ENCODE results near the gene TAL1.
A peak's percentile ranks its signal among the peaks of the same experiment; 100 is the strongest.

The TAL1 gene

DNA sequence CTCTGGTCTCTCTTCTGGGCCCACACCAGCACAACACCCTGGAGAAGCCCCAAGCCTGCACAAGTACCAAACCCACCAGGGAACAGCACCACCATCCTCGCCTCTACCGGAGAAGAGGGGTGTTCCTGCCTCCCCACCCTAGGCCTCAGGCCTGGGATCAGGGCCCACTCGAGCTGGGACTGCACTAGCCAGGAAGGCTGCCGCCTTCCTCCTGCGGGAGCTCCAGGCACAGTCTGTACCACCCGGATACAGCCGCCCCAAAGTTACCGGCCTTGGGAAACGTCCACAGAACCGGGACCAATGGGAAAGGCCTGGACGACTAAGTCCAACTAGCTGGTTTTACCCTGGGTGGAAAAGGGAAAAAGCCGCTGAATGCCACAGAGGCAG, 3.4 kb downstream of the TAL1 start:
- no peak for DNase-seq (ENCODE audit: low read depth, low spot score)
- peaks cover 100% of the 10 kb centered on the region for H3K27me3 ChIP-seq (ENCODE audit: insufficient read depth, insufficient read length)
- TF ChIP-seq ZNF274 (IDR thresholded peaks at IDR 0.05; ENCODE audit: low read depth, low read length) (no peak), YY1 (IDR thresholded peaks at IDR 0.05; ENCODE audit: insufficient read depth, insufficient read length) (no peak)

DNA sequence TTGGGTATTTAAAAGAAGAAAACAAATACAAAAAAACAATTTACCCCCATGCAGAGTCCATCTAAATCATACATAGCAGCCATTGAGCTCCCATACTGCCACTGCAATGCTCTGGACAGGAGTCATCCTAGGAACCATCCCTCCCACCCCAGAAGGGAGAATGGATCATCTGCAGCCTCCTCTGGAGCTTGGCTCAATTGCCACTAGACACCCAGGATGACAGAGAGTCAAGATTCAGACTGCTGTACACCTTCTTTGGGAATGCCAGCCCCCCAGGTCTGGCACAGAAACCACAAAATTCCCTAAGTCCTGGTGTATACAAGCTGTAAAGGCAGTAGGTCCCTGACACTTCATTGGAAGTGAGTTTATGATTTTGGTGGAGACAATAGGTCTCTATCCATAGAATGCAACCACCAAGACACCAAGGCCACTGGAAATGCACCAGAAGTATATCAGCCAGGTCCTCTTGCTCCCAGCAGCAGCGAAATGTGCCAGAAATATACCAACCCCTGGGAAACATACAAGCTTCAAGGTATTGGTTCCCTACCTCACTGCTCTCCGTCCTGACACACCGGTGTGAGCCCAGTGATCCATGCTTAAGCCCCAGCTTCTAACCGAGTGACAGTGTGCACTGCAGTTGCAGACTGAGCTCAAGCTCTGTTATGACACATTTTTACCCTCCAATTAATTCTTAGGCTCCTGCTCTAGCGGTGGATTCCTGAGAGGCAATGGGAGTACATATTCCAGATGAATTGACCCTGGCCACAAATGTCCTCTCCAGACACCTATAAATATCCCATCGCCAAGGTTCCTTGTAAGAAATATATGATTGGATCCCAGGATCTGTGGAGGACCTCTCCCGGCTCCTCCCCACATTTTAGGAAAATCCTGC, 4.4 kb downstream of the TAL1 start:
- Histone ChIP-seq H3K27me3 (ENCODE audit: insufficient read depth, insufficient read length) (peaks cover 100% of the 10 kb centered on the region), H3K4me1 (ENCODE audit: insufficient read depth, insufficient read length) (peaks cover 26% of the 10 kb centered on the region), H3K36me3 (ENCODE audit: insufficient read depth, insufficient read length, low read length) (no peaks in the 10 kb centered on the region), H3K9ac (ENCODE audit: insufficient read length, low read depth) (no peak overlapping the region), H3K9me3 (ENCODE audit: insufficient read depth, low read length) (no peaks in the 10 kb centered on the region), H3K4me3 (ENCODE audit: insufficient read length, low read depth) (no peak overlapping the region)
- no peak for DNase-seq (ENCODE audit: low read depth, low spot score)
- no peak for TF ChIP-seq SUZ12 (IDR thresholded peaks at IDR 0.05; ENCODE audit: extremely low read depth, insufficient read depth, insufficient read length)
- no peak for TF ChIP-seq YY1 (IDR thresholded peaks at IDR 0.05; ENCODE audit: insufficient read depth, insufficient read length)
- TF ChIP-seq ZNF274 (IDR thresholded peaks at IDR 0.05; ENCODE audit: low read depth, low read length): no peak

More for the DNA sequence above, 3.4 kb downstream of the TAL1 start:
- no peaks in the 10 kb centered on the region for H3K9me3 ChIP-seq (ENCODE audit: insufficient read depth, low read length)
- H3K9ac ChIP-seq (ENCODE audit: insufficient read length, low read depth): peak overlapping the region; percentile 51
- H3K4me3 ChIP-seq (ENCODE audit: insufficient read length, low read depth): no peak overlapping the region
- peaks cover 26% of the 10 kb centered on the region for H3K4me1 ChIP-seq (ENCODE audit: insufficient read depth, insufficient read length)
- H3K36me3 ChIP-seq (ENCODE audit: insufficient read depth, insufficient read length, low read length): no peaks in the 10 kb centered on the region

GRCh38 chr1:47226839-47227215, 5.2 kb downstream of the TAL1 start:
- Histone ChIP-seq H3K9me3 (ENCODE audit: insufficient read depth, low read length) (no peaks in the 10 kb centered on the region), H3K36me3 (ENCODE audit: insufficient read depth, insufficient read length, low read length) (no peaks in the 10 kb centered on the region), H3K4me1 (ENCODE audit: insufficient read depth, insufficient read length) (peaks cover 26% of the 10 kb centered on the region), H3K9ac (ENCODE audit: insufficient read length, low read depth) (no peak overlapping the region), H3K27me3 (ENCODE audit: insufficient read depth, insufficient read length) (peaks cover 100% of the 10 kb centered on the region), H3K4me3 (ENCODE audit: insufficient read length, low read depth) (no peak overlapping the region)
- TF ChIP-seq ZNF274 (IDR thresholded peaks at IDR 0.05; ENCODE audit: low read depth, low read length) (no peak), YY1 (IDR thresholded peaks at IDR 0.05; ENCODE audit: insufficient read depth, insufficient read length) (no peak), SUZ12 (IDR thresholded peaks at IDR 0.05; ENCODE audit: extremely low read depth, insufficient read depth, insufficient read length) (no peak)
- DNase-seq (ENCODE audit: low read depth, low spot score): no peak

- peaks cover 100% of the 10 kb centered on the region for H3K27me3 ChIP-seq (ENCODE audit: insufficient read depth, insufficient read length)
- no peaks in the 10 kb centered on the region for H3K36me3 ChIP-seq (ENCODE audit: insufficient read depth, insufficient read length, low read length)
- H3K9me3 ChIP-seq (ENCODE audit: insufficient read depth, low read length): no peaks in the 10 kb centered on the region
- peak overlapping the region; percentile 39 for H3K4me3 ChIP-seq (ENCODE audit: insufficient read length, low read depth)
- no peak overlapping the region for H3K9ac ChIP-seq (ENCODE audit: insufficient read length, low read depth)
- DNase-seq (ENCODE audit: low read depth, low spot score): no peak
- TF ChIP-seq YY1 (IDR thresholded peaks at IDR 0.05; ENCODE audit: insufficient read depth, insufficient read length): no peak
- TF ChIP-seq SUZ12 (IDR thresholded peaks at IDR 0.05; ENCODE audit: extremely low read depth, insufficient read depth, insufficient read length): no peak
- no peak for TF ChIP-seq ZNF274 (IDR thresholded peaks at IDR 0.05; ENCODE audit: low read depth, low read length)
- peaks cover 22% of the 10 kb centered on the region for H3K4me1 ChIP-seq (ENCODE audit: insufficient read depth, insufficient read length)
Measured at GRCh38 chr1:47226121-47226838, 5.7 kb downstream of the TAL1 start.

- H3K4me3 ChIP-seq (ENCODE audit: insufficient read length, low read depth): peak overlapping the region; percentile 39
- peaks cover 21% of the 10 kb centered on the region for H3K4me1 ChIP-seq (ENCODE audit: insufficient read depth, insufficient read length)
- no peaks in the 10 kb centered on the region for H3K36me3 ChIP-seq (ENCODE audit: insufficient read depth, insufficient read length, low read length)
- no peak for DNase-seq (ENCODE audit: low read depth, low spot score)
- TF ChIP-seq YY1 (IDR thresholded peaks at IDR 0.05; ENCODE audit: insufficient read depth, insufficient read length) (no peak), SUZ12 (IDR thresholded peaks at IDR 0.05; ENCODE audit: extremely low read depth, insufficient read depth, insufficient read length) (peak; percentile 44)
- no peaks in the 10 kb centered on the region for H3K9me3 ChIP-seq (ENCODE audit: insufficient read depth, low read length)
- H3K27me3 ChIP-seq (ENCODE audit: insufficient read depth, insufficient read length): peaks cover 93% of the 10 kb centered on the region
- H3K9ac ChIP-seq (ENCODE audit: insufficient read length, low read depth): peak overlapping the region; percentile 62
Measured at GRCh38 chr1:47225430-47226100, 6.5 kb downstream of the TAL1 start.

DNA sequence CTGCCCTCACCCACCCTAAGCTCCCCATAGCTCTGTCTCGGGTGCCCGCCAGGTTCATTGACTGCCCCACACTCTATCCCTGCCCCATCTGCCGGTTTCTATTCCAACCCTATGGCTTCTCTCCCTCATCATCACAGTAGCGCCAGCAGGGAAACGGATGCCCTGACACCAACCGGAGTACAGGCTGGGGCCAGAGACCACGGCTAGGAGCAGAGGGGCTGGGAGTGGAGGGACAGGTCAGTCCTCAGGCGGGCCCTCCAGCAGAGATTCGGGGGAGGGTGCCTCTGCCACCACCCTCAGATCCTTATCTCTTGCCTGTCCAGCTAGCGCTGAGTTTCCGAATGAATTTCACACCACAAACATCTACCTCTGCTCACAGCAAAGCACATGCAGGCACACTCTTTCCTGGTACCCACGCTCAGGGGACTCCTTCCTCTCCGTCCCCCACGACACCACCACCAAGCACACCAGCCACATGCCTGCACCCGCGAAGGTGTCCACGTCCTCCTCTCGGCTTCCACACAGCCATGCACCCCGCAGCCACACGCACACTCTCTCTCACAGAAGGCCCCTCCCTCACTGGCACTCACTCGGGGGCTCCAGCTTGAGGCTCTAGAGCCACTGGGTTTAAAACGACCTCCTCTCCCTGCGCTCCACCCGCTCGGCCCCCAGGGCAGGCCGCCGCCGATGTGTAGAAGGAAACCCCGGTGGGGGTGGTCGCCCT, 7.2 kb downstream of the TAL1 start:
- TF ChIP-seq YY1 (IDR thresholded peaks at IDR 0.05; ENCODE audit: insufficient read depth, insufficient read length) (no peak), SUZ12 (IDR thresholded peaks at IDR 0.05; ENCODE audit: extremely low read depth, insufficient read depth, insufficient read length) (peak; percentile 37), ZNF274 (IDR thresholded peaks at IDR 0.05; ENCODE audit: low read depth, low read length) (no peak)
- peak overlapping the region; percentile 39 for H3K4me3 ChIP-seq (ENCODE audit: insufficient read length, low read depth)
- H3K4me1 ChIP-seq (ENCODE audit: insufficient read depth, insufficient read length): peaks cover 21% of the 10 kb centered on the region
- no peak for DNase-seq (ENCODE audit: low read depth, low spot score)
- H3K9me3 ChIP-seq (ENCODE audit: insufficient read depth, low read length): no peaks in the 10 kb centered on the region
- no peaks in the 10 kb centered on the region for H3K36me3 ChIP-seq (ENCODE audit: insufficient read depth, insufficient read length, low read length)
- peak overlapping the region; percentile 63 for H3K9ac ChIP-seq (ENCODE audit: insufficient read length, low read depth)
- H3K27me3 ChIP-seq (ENCODE audit: insufficient read depth, insufficient read length): peaks cover 86% of the 10 kb centered on the region

Measured in NT2/D1 (cell line).